Nucleus accumbens (tissue), 56 donors: Measurements from ENCODE around the gene PHF19.

ENCODE experiments used
- DNase-seq, 56 donors: peaks; one replicate each; lab custom pipeline; 2025; lab: John Stamatoyannopoulos, UW

PHF19 gene

GRCh38 chr9:120830865-120831264, 46.1 kb downstream of the PHF19 start:
- DNase-seq = no peak

GRCh38 chr9:120830151-120830550, 46.8 kb downstream of the PHF19 start:
- DNase-seq = no peak

GRCh38 chr9:120829650-120830049, 47.3 kb downstream of the PHF19 start:
- DNase-seq = no peak

GRCh38 chr9:120820095-120820494, 56.9 kb downstream of the PHF19 start:
- DNase-seq = no peak

GRCh38 chr9:120818595-120818994, 58.4 kb downstream of the PHF19 start:
- DNase-seq = no peak

GRCh38 chr9:120815075-120815474, 61.9 kb downstream of the PHF19 start:
- DNase-seq = no peak

- DNase-seq = no peak
Observed at GRCh38 chr9:120808931-120809330, 68.1 kb downstream of the PHF19 start.

- DNase-seq = no peak
Observed at GRCh38 chr9:120807607-120808379, 69.2 kb downstream of the PHF19 start.
